Esophagus muscularis mucosa (tissue), 3 donors: ENCODE results near the gene ZNF768.

Experiments used
- POLR2A ChIP-seq: fragments of 450-650 bp; IDR thresholded peaks from one replicate; pipeline ENCODE4 v1.6.1; 2017; ENCODE audit warnings: antibody characterized with exemption, moderate library complexity, mild to moderate bottlenecking, low read depth
- TF ChIP-seq, protein P1 (sequence below), 3 experiments: fragments of 200-600 bp in 2 of 3; fragments of 450-650 bp in 1 of 3; sonication (generic) in 2 of 3; IDR thresholded peaks; one replicate each; pipeline ENCODE4 v1.5.1; 2017 to 2019; ENCODE audit warnings: antibody characterized with exemption in 3 of 3, mild to moderate bottlenecking in 2 of 3, moderate library complexity in 1 of 3

GRCh38 chr16:30534368-30535105 lies 8.2 kb upstream of the ZNF768 start, which contains the start of gene ZNF747:
- TF ChIP-seq, protein P1, sequence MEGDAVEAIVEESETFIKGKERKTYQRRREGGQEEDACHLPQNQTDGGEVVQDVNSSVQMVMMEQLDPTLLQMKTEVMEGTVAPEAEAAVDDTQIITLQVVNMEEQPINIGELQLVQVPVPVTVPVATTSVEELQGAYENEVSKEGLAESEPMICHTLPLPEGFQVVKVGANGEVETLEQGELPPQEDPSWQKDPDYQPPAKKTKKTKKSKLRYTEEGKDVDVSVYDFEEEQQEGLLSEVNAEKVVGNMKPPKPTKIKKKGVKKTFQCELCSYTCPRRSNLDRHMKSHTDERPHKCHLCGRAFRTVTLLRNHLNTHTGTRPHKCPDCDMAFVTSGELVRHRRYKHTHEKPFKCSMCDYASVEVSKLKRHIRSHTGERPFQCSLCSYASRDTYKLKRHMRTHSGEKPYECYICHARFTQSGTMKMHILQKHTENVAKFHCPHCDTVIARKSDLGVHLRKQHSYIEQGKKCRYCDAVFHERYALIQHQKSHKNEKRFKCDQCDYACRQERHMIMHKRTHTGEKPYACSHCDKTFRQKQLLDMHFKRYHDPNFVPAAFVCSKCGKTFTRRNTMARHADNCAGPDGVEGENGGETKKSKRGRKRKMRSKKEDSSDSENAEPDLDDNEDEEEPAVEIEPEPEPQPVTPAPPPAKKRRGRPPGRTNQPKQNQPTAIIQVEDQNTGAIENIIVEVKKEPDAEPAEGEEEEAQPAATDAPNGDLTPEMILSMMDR (IDR thresholded peaks at IDR 0.05) = peak in 1 of 3 experiments; percentile 17
- peak; percentile 47 for TF ChIP-seq POLR2A
